Mesodermal cell (in vitro differentiated cells): Measurements from ENCODE around the gene TNK2.
"Not testable (repeated sequence)": the region's sequence is repeated elsewhere in the genome, so short reads cannot be mapped to it uniquely, and the experiment has no call there.

ENCODE experiments used
- H3K27ac ChIP-seq: 2 replicates; pipeline ENCODE4 v1.7.0; 2013; ENCODE audit warnings: mild to moderate bottlenecking, low read depth, low read length, moderate library complexity; ENCODE audit not compliant: severe bottlenecking
- H3K36me3 ChIP-seq: 2 replicates; pipeline ENCODE4 v1.7.1; 2013; ENCODE audit warnings: mild to moderate bottlenecking, low read length, moderate library complexity; ENCODE audit not compliant: control insufficient read depth, insufficient read depth
- H3K4me1 ChIP-seq: one replicate; pipeline ENCODE4 v1.7.1; 2013; ENCODE audit warnings: mild to moderate bottlenecking, low read length; ENCODE audit not compliant: insufficient read depth, control insufficient read depth, poor library complexity, severe bottlenecking
- H3K4me3 ChIP-seq: 2 replicates; pipeline ENCODE4 v1.7.0; 2013; ENCODE audit warnings: low read length, control low read depth, mild to moderate bottlenecking; ENCODE audit not compliant: insufficient read depth, poor library complexity, severe bottlenecking; ENCODE audit errors: extremely low read depth
- H3K9me3 ChIP-seq: 2 replicates; pipeline ENCODE4 v1.7.1; 2013; ENCODE audit warnings: mild to moderate bottlenecking, low read length, moderate library complexity; ENCODE audit not compliant: control insufficient read depth
- WGBS, 2 experiments: methylation state at CpG; one replicate each; pipeline ENCODE4 v1.1.5; 2013; ENCODE audit warnings: missing lambda C conversion rate in 2 of 2; ENCODE audit not compliant: insufficient coverage in 2 of 2; 5-methylcytosine and 5-hydroxymethylcytosine counted together

The TNK2 gene

GRCh38 chr3:195941265-195941815 lies 33.0 kb upstream of the TNK2 start:
- H3K36me3 ChIP-seq: peaks cover 10% of the 10 kb centered on the region
- not testable (repeated sequence) for H3K27ac ChIP-seq, H3K4me1 ChIP-seq, H3K4me3 ChIP-seq, H3K9me3 ChIP-seq
- 93 to 97% methylated on average over 14 to 25 of the region's 27 CpGs for WGBS, 2 experiments

- not testable (repeated sequence) for H3K27ac ChIP-seq, H3K4me3 ChIP-seq, H3K9me3 ChIP-seq, H3K4me1 ChIP-seq
- H3K36me3 ChIP-seq: peaks cover 10% of the 10 kb centered on the region
- WGBS, 2 experiments: 87 to 90% methylated on average over 13 of the region's 13 CpGs
These were observed 32.5 kb upstream of the TNK2 start for GRCh38 chr3:195940806-195941205.

- peaks cover 10% of the 10 kb centered on the region for H3K36me3 ChIP-seq
- H3K27ac ChIP-seq, H3K4me3 ChIP-seq, H3K4me1 ChIP-seq, H3K9me3 ChIP-seq: not testable (repeated sequence)
- 93 to 95% methylated on average over 22 to 25 of the region's 30 CpGs for WGBS, 2 experiments
These were observed 31.4 kb upstream of the TNK2 start for GRCh38 chr3:195939526-195940470.

GRCh38 chr3:195933044-195933430 lies 24.7 kb upstream of the TNK2 start:
- not testable (repeated sequence) for H3K4me1 ChIP-seq, H3K9me3 ChIP-seq, H3K4me3 ChIP-seq, H3K36me3 ChIP-seq, H3K27ac ChIP-seq
- 94 to 98% methylated on average over 5 to 6 of the region's 6 CpGs for WGBS, 2 experiments

GRCh38 chr3:195932418-195933043 lies 24.2 kb upstream of the TNK2 start:
- Histone ChIP-seq H3K9me3 (no peaks in the 10 kb centered on the region), H3K27ac (no peak overlapping the region), H3K36me3 (no peaks in the 10 kb centered on the region), H3K4me1 (no peaks in the 10 kb centered on the region), H3K4me3 (no peak overlapping the region)
- WGBS, 2 experiments: 82 to 85% methylated on average over 5 to 6 of the region's 9 CpGs

GRCh38 chr3:195931582-195932273 lies 23.4 kb upstream of the TNK2 start:
- 86 to 100% methylated on average over 1 to 5 of the region's 8 CpGs for WGBS, 2 experiments
- H3K9me3 ChIP-seq: no peaks in the 10 kb centered on the region
- H3K36me3 ChIP-seq: no peaks in the 10 kb centered on the region
- H3K4me3 ChIP-seq: no peak overlapping the region
- no peaks in the 10 kb centered on the region for H3K4me1 ChIP-seq
- no peak overlapping the region for H3K27ac ChIP-seq

GRCh38 chr3:195929452-195929851 lies 21.1 kb upstream of the TNK2 start:
- no peaks in the 10 kb centered on the region for H3K36me3 ChIP-seq
- H3K4me3 ChIP-seq: no peak overlapping the region
- H3K9me3 ChIP-seq: no peaks in the 10 kb centered on the region
- 83% methylated on average over 1 of the region's 3 CpGs; no CpG with 5 or more reads in 1 of the 2 experiments for WGBS, 2 experiments
- H3K27ac ChIP-seq: no peak overlapping the region
- no peaks in the 10 kb centered on the region for H3K4me1 ChIP-seq

- no peaks in the 10 kb centered on the region for H3K36me3 ChIP-seq
- no peaks in the 10 kb centered on the region for H3K4me1 ChIP-seq
- H3K4me3 ChIP-seq: no peak overlapping the region
- no peaks in the 10 kb centered on the region for H3K9me3 ChIP-seq
- H3K27ac ChIP-seq: no peak overlapping the region
- WGBS, 2 experiments: 55 to 70% methylated on average over 12 to 13 of the region's 13 CpGs
These were observed 13.0 kb upstream of the TNK2 start for GRCh38 chr3:195921334-195921791.

- WGBS, 2 experiments: 93 to 99% methylated on average over 10 to 14 of the region's 14 CpGs
- no peak overlapping the region for H3K4me3 ChIP-seq
- peaks cover 5% of the 10 kb centered on the region for H3K4me1 ChIP-seq
- H3K27ac ChIP-seq: no peak overlapping the region
- no peaks in the 10 kb centered on the region for H3K36me3 ChIP-seq
- no peaks in the 10 kb centered on the region for H3K9me3 ChIP-seq
These were observed 9.8 kb upstream of the TNK2 start for GRCh38 chr3:195918176-195918575.

- 85 to 86% methylated on average over 5 to 9 of the region's 9 CpGs for WGBS, 2 experiments
- no peak overlapping the region for H3K27ac ChIP-seq
- no peak overlapping the region for H3K4me3 ChIP-seq
- H3K4me1 ChIP-seq: peaks cover 5% of the 10 kb centered on the region
- H3K9me3 ChIP-seq: no peaks in the 10 kb centered on the region
- H3K36me3 ChIP-seq: no peaks in the 10 kb centered on the region
These were observed 8.6 kb upstream of the TNK2 start for GRCh38 chr3:195916991-195917390.
